H4 (cell line): ENCODE measurements around the gene COL4A1. TPM values are rescaled to one million over a fixed set of nuclear protein-coding genes. Genes with fewer than 3 reads are reported as not detected.
"Not testable (repeated sequence)": the region's sequence is repeated elsewhere in the genome, so short reads cannot be mapped to it uniquely, and the experiment has no call there.

Experiments
- DNase-seq: peaks from one replicate; pipeline ENCODE4 v3.0.0-alpha.2; 2015; ENCODE audit warnings: low spot score
- total RNA-seq: library from RNA; depleted of rRNA; stranded (reverse); fragments of >200 nt; shearing (Covaris generic); gene quantifications from 2 replicates; pipeline ENCODE4 v1.2.3, GENCODE V29; 2014; rRNA removed

COL4A1 gene
- total RNA-seq, 1 experiment from 2014 or later, result 56.1 TPM

DNA sequence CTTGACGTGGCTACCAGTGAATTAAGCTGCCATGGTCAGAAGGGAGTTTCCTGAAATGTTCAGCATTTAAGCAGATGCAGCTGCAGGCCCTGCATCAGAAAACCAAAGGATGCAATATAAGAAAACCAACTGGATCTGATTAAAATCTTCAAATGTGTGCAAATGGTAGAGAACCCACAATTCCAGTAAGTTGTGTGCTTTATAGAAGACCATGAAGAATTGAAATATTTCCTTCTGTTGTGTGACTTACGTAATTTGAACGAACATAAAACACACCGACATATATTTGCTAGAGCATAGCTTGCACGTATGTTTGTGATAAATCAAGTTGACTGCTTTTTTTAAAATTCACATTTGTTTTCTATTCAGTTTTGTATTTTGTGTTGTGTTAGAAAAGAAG is 191.4 kb downstream of the COL4A1 start:
- no peak for DNase-seq

DNA sequence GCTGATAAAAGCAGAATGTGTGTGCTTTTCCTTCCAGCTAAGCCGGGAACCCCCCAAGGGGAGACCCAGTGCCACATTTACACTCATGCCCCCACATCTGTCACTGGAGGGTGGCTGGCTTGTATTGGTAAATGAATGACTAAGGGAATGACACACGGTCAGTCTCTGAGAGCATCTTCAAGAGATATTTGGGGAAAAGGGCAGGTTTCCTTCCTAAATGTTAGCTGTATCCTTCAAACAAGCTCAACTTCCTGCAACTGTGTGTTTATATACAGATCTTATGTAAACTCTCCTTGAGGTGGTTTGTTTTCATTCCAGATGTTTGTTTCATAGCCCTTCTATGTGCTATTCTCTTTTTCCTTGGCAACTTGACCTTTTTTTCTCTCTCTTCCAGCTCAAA is 192.6 kb downstream of the COL4A1 start:
- DNase-seq, result no peak

DNA sequence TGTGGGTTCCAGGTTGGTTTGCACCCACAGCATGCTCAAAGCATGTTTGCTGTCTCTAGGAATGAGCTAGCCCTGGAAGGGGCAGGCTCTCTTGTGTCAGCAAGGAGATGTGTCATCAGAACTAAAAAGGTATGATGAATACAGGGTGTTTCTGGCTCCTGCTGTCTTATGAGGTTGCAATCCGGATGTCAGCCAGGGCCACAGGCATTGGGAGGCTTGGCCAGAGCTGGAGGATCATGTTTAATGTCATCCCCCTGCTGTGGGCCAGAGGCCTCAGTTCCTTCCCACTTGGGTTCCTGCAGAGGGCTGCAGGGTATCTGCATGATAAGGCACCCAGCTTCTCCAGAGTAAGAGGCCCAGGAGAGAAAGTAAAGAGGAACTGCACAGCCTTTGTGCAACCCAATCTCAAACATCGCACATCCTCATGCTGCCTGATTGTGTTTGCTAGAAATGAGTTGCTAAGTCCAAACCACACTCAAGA is 193.6 kb downstream of the COL4A1 start:
- DNase-seq, result no peak

DNA sequence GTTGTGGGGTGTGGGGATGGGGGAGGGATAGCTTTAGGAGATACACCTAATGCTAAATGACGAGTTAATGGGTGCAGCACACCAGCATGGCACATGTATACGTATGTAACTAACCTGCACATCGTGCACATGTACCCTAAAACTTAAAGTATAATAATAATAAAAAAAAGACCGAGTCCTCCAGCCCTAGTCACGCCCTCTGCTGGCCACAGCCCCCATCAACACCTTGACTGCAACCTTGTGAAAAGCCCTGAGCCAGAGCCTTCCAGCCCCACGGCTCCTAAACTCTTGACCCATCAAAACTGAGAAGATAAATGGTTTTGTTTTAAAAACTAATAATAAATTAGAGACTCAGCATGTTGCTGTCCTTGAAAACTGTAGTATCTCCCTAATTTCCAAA is 194.6 kb downstream of the COL4A1 start:
- not testable (repeated sequence) for DNase-seq

DNA sequence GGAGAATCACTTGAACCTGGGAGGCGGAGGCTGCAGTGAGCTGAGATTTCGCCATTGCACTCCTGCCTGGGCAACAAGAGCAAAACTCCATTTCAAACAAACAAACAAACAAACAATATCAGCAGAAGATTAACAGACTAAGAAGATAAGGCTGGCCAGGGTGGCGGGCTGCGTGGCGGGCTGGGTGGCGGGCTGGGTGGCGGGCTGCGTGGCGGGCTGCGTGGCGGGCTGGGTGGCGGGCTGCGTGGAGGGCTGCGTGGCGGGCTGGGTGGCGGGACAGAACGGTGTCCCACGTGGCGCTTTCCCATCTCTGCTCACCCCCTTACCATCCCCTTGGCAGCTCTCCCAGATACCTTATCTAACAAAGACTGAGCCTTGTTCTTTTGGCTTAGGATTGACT is 196.2 kb downstream of the COL4A1 start:
- no peak for DNase-seq

DNA sequence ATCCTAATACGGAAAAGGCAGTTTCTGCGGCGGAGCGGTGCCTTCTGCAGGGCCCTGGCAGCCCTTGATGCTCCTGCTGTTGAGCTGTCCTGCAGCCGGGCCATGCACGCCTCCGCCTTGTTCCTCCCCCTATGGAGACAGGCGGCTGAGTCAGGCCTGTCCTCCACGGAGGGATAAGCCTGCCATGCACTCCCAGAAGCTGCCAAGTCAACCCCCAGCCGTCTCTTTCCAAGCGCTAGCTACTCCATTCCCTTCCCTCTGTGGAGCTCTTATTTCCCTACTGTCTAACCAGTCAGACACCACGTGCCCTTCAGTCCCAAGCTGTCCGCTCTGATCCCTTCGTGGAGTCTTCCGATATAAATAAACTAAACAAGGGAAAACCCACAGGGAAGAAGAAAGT is 197.0 kb downstream of the COL4A1 start:
- no peak for DNase-seq

DNA sequence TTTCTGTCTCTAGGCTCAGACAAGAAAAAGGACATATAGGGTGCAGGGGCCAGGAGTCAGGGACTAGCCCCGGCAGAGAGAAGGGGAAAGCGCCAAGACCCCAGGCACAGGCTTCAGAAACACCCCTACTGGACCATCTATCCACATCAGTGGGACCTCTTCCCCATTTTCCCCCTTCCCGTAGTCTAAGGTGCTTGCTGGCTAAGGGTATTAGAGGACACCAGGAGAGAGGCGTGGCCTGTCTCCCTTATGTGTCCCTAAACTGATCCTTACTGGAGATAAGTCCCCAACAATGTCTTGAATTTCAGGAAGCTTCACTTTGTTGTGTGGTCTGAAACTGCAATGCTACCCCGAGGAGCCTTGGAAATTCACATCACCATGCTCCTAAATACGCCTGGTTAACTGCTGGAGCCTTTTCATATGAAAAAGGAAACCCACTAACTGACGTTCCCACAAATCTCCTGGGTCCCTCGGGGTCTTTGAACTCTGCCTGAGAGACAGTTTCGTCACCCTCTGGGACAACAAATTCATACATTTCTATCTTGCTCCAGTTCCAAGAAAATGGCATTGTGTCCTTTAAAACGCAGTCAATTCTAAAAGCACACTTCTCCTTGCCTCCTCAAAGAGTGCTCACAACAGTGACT is 197.7 kb downstream of the COL4A1 start:
- no peak for DNase-seq

DNA sequence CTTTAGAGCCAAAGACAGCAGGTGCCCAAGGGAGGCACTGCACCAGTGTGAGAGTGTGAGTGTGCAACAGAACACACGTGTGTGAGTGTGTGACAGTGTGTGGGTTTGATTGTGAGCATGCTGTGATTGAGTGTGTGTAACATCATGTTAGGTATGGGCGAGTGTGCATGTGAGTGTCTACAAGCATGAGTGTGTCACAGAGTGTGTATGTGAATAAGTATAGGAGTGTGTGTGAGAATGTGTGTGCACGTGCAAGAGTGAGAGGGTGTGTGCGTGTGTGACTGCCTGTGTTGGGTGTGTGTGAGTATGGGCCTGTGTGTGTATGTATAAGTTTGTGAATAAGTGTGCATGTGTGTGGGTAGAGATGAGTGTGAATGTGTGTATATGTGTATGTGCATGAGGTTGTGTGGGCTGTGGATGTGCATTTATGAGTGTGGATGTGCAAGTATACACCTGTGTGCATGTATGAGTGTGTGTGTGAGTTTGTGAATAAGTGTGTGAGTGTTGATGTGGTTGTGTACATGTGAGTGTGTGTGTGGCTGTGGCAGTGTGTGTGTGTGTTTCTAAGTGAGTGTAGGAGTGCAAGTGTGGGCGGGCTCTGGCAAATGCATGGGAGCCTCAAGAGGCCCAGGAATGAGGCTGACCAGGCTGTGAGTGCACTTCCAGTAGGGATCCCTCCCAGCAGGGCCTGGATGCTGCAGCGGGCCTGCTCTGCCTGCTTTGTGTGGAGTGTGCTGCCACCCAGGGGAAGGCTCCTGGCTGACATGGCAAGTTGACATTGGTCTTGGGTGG is 198.4 kb downstream of the COL4A1 start:
- DNase-seq, result peak; percentile 72

DNA sequence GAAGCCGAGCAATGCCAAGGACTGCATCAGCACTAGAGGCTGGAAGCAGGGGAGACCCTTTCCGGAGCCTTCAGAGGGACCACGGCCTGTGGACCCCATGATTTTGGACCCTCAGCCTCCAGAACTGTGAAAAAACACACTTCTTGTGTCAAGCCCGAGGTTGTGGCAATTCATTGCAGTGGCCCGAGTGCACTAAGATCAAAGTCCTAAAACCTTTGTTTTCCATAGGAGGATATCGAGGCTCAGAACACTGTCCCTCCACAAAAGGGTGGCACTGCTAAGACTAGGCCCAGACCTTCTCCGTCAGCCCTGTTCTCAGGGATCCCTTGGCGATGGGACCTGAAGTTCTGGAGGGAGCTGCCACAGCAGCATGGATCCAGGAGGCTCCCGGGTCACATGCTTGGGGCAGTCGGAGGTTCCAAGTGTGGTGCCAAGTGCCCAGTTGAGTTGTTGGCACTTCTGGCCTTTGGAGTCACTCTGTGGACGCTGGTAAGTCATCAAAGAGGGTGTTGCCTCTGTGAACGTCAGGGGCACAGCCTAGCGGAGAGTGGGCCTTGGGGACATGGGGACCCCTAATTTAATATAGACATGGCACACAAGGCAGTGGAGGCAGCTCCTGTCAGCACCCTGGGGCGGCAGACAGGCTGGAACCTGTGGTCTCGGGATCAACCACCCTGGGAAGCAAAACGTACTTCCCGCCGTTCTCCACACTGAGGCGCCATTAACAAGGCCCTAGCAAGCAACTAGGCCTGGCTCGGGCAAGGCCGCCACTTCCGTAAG is 199.2 kb downstream of the COL4A1 start:
- no peak for DNase-seq

DNA sequence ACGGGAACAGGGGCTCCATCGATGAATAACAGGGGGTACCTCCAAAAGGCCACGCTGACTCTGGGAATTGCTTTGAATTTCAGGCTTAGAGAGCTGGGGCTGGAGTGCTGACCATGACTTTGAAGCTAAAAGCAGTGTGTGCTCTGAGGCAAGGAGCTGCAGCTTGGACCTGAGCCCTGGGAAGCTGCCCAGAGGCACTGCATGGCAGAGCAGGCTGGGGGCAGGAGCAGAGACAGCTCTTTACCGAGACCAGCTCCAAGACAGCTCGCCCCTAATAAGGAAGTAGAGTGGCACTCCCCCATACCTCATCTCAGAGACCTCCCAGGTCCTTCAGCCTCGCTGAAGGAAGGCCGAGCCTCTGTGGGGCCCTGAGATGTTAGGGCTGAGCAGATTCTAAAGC is 200.2 kb downstream of the COL4A1 start:
- no peak for DNase-seq

DNA sequence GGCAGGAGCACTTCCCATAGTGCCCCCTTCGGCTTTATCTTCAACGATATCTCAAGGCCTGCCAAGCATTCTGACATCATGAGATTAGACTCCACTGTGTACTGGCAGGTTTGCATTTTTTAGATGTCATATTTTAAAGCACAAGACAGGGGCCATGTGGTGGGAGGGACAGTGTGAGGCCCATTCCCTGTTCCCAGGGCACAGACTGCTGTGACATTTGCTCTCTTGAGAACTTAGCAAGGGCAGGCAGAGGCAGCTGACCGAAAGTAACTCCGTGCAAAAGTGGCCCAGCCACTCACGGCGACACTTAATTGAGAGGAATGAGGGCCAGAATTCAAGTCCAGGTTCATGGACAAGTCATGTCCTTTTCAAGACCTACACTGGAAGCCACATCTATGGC is 201.8 kb downstream of the COL4A1 start:
- no peak for DNase-seq

DNA sequence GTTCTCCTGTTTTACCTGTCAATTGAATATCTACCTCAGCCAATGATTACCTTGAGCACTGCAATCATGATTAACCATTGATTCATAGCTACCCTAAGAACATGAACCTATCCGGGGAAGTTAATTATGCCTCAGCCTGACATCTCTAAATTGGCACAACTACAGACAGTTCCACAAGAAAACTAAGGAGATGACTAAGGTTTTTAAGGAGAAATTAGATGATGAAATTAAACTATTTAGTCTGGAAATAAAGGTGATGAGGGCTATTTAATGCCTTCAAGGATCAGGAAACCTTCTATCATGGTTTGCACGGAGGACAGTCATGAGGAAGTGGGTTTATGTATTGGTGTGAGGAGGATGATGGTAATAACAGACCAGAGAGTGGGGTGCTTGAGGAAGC is 203.4 kb downstream of the COL4A1 start:
- DNase-seq, result no peak

DNA sequence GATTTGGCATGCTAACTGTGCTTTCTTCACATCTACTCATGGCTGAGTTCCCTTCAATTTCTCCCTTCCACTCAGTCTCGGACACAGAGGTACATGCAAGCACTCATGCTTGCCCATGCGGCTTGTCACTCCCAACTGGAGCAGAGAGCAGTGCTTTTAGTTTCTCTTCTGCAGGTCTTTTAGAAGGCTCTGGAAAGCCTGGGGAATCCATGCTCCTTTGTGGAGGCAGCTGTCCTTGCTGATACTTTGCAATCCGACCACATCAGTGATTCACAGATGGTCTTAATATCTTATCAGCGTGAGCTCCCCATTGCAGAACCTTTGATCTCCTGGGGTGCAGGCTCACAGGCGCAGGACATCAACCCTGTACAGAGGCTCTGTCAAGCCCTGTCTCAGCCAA is 203.9 kb downstream of the COL4A1 start:
- no peak for DNase-seq

DNA sequence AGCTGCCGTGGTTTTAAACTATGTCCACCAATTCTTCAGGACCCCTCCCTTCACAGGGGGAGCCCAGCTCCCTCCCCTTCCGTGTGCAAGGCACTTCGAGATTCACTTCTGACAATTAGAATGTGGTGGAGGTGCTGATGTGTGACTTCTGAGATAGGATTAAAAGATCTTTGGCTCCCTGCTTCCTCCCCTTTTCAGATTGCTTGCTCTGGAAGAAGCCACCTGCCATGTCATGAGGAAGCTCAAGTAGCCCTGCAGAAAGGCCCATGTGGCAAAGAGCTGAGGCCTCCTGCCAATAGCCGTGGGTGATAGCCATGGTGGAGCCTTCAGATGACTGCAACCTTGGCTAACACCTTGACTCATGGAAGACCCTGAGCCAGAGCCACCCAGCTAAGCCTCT is 204.9 kb downstream of the COL4A1 start:
- no peak for DNase-seq

DNA sequence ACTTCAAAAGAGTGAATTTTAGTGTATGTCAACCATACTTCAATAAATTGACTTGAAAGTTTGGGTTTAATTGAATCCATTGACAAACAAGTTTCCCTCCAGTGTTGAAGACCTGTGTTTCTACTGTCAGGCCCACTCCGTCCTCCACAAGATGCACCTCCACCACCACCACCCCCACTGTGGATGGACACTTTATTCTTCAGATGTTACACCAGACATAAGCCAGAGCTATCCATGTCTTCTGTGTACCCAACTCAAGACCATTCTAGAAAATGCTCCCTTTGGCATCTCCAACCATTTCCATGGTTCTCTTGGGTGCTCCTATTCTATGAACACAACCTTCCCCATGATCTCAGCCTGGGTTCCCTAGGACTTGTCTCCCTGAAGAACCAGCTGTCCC is 207.0 kb downstream of the COL4A1 start:
- DNase-seq, result no peak

Other genes starting within 250 kb of the COL4A1 start
- 20.4 and 33.3 TPM in 2 replicates for gene COL4A2, start 127 bp upstream of the COL4A1 start, total RNA-seq